Prostate gland (tissue), 2 donors: ENCODE measurements around the gene DYDC1.

Source experiments
- CTCF ChIP-seq, 4 experiments: fragments of 200-600 bp in 2 of 4; fragments of 450-650 bp in 2 of 4; sonication (generic) in 2 of 4; IDR thresholded peaks; 1 replicate in 3 of 4; 2 replicates in 1 of 4; pipeline ENCODE4 v1.5.1; 2016 to 2019; ENCODE audit warnings: antibody characterized with exemption in 4 of 4, mild to moderate bottlenecking in 2 of 4, moderate library complexity in 2 of 4
- POLR2A ChIP-seq: fragments of 450-650 bp; IDR thresholded peaks from one replicate; pipeline ENCODE4 v1.6.1; 2016; ENCODE audit warnings: antibody characterized with exemption, mild to moderate bottlenecking
- POLR2AphosphoS5 ChIP-seq: sonication (generic); formaldehyde crosslinking; IDR thresholded peaks from one replicate; pipeline ENCODE4 v1.6.1; 2017; ENCODE audit warnings: antibody characterized with exemption

GRCh38 chr10:80296942-80297341, 59.6 kb downstream of the DYDC1 start:
- TF ChIP-seq CTCF (IDR thresholded peaks at IDR 0.05) (no peak), POLR2AphosphoS5 (no peak), POLR2A (no peak)
